Caco-2 (cell line): ENCODE data around the gene CFAP54. TPM values are rescaled to one million over a fixed set of nuclear protein-coding genes. Genes with fewer than 3 reads are reported as not detected.

ENCODE experiments used
- BruUV-seq: library from RNA; stranded (reverse); fragments of 400-500 nt; replicated peaks from 2 replicates; lab custom pipeline; 2021; lab: Mats Ljungman, UMichigan
- CTCF ChIA-PET: fragments of 300-600 bp; sonication (Branson Sonifier 250); formaldehyde crosslinking; loops from one replicate; lab custom pipeline; 2022; ENCODE audit warnings: antibody characterized with exemption; lab: Charles Lee
- POLR2A ChIA-PET: fragments of 300-600 bp; sonication (Branson Sonifier 250); formaldehyde crosslinking; loops from one replicate; lab custom pipeline; 2022; ENCODE audit warnings: antibody characterized with exemption; lab: Charles Lee
- DNase-seq, 2 experiments: peaks; one replicate each; pipeline versions ENCODE4 v3.0.0 to v3.0.0-alpha.2; 2020 to 2022
- H3K27me3 ChIP-seq: replicated peaks from 2 replicates; pipeline ENCODE4 v1.6.0; 2011; ENCODE audit warnings: low read length; ENCODE audit not compliant: control insufficient read depth, insufficient read depth
- H3K36me3 ChIP-seq: 2 replicates; pipeline ENCODE4 v1.5.1; 2011; ENCODE audit warnings: low read length; ENCODE audit not compliant: control insufficient read depth, insufficient read depth
- H3K4me1 ChIP-seq: fragments of 250-450 bp; sonication (Bioruptor Pico); 2 replicates; pipeline ENCODE4 v1.5.1; 2020; ENCODE audit warnings: mild to moderate bottlenecking
- H3K4me3 ChIP-seq: 2 replicates; pipeline ENCODE4 v1.5.1; 2011; ENCODE audit warnings: low read depth, mild to moderate bottlenecking, control low read depth, low read length
- H3K9me3 ChIP-seq: fragments of 250-450 bp; sonication (Bioruptor Pico); 2 replicates; pipeline ENCODE4 v1.5.1; 2020; ENCODE audit warnings: mild to moderate bottlenecking, moderate library complexity
- H3K27ac Mint-ChIP-seq: one replicate; pipeline ENCODE4 v1.8.0; 2022; ENCODE audit warnings: mixed read lengths; ENCODE audit not compliant: unreplicated experiment
- H3K27me3 Mint-ChIP-seq: one replicate; pipeline ENCODE4 v1.8.0; 2022; ENCODE audit warnings: mixed read lengths; ENCODE audit not compliant: insufficient read depth, unreplicated experiment
- H3K36me3 Mint-ChIP-seq: one replicate; pipeline ENCODE4 v1.8.0; 2022; ENCODE audit warnings: mild to moderate bottlenecking, mixed read lengths; ENCODE audit not compliant: insufficient read depth, unreplicated experiment
- H3K4me1 Mint-ChIP-seq: one replicate; pipeline ENCODE4 v1.8.0; 2022; ENCODE audit warnings: low read depth, mixed read lengths; ENCODE audit not compliant: unreplicated experiment
- H3K4me3 Mint-ChIP-seq: one replicate; pipeline ENCODE4 v1.8.0; 2022; ENCODE audit warnings: mild to moderate bottlenecking, moderate library complexity, mixed read lengths; ENCODE audit not compliant: unreplicated experiment
- H3K9me3 Mint-ChIP-seq: one replicate; pipeline ENCODE4 v1.8.0; 2022; ENCODE audit warnings: mixed read lengths; ENCODE audit not compliant: unreplicated experiment
- intact Hi-C: fragments of 100-400 bp; cut with micrococcal nuclease; formaldehyde crosslinking; loops from one replicate; pipeline ENCODE4 v1.10.0; 2022; ENCODE audit not compliant: unreplicated experiment
- total RNA-seq: library from RNA; stranded (reverse); gene quantifications from 2 replicates; pipeline ENCODE4 v1.2.3, GENCODE V29; 2022
- TF ChIP-seq, protein P1 (sequence below), 2 experiments: fragments of 200-600 bp in 1 of 2; IDR thresholded peaks; 1 replicate in 1 of 2; 2 replicates in 1 of 2; pipeline versions ENCODE4 v1.5.1 to v1.8.0; 2011 to 2022; ENCODE audit warnings: antibody characterized with exemption in 1 of 2, control low read depth in 1 of 2, inconsistent platforms in 1 of 2, low read depth in 1 of 2, low read length in 1 of 2, mild to moderate bottlenecking in 1 of 2, moderate library complexity in 1 of 2; ENCODE audit not compliant: insufficient read depth in 1 of 2, severe bottlenecking in 1 of 2, unreplicated experiment in 1 of 2

CFAP54 gene
- total RNA-seq, 1 experiment from 2014 or later: 0.14 TPM

DNA sequence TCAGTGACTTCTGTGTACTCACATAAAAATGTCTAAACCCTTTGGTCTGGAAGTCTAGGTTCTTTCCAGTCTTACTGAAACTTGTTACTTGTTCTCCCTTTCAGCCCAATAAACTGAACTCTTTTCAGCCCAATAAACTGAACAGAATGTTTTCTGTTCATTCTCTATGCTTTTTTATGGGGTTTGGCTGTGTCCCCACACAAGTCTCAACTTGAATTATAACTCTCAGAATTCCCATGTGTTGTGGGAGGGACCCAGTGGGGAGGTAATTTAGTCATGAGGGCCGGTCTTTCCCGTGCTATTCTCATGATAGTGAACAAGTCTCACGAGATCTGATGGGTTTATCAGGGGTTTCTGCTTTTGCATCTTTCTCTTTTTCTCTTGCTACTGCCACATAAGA is 402.7 kb downstream of the CFAP54 start:
- ChIA-PET POLR2A (no interaction called here), CTCF (no interaction called here)
- intact Hi-C loops: no loop called here
- H3K36me3 ChIP-seq: no peaks in the 10 kb centered on the region
- Mint-ChIP-seq H3K4me3 (no peak overlapping the region), H3K36me3 (no peaks in the 10 kb centered on the region), H3K9me3 (no peaks in the 10 kb centered on the region), H3K4me1 (no peaks in the 10 kb centered on the region), H3K27me3 (no peaks in the 10 kb centered on the region), H3K27ac (no peak overlapping the region)
- BruUV-seq: no TSS peak
- no peaks in the 10 kb centered on the region for H3K27me3 ChIP-seq
- no peak for DNase-seq
- no peaks in the 10 kb centered on the region for H3K9me3 ChIP-seq
- no peak overlapping the region for H3K4me3 ChIP-seq
- peaks cover 14% of the 10 kb centered on the region; the same call in 1 of the 2 replicates for H3K4me1 ChIP-seq
- TF ChIP-seq, protein P1, sequence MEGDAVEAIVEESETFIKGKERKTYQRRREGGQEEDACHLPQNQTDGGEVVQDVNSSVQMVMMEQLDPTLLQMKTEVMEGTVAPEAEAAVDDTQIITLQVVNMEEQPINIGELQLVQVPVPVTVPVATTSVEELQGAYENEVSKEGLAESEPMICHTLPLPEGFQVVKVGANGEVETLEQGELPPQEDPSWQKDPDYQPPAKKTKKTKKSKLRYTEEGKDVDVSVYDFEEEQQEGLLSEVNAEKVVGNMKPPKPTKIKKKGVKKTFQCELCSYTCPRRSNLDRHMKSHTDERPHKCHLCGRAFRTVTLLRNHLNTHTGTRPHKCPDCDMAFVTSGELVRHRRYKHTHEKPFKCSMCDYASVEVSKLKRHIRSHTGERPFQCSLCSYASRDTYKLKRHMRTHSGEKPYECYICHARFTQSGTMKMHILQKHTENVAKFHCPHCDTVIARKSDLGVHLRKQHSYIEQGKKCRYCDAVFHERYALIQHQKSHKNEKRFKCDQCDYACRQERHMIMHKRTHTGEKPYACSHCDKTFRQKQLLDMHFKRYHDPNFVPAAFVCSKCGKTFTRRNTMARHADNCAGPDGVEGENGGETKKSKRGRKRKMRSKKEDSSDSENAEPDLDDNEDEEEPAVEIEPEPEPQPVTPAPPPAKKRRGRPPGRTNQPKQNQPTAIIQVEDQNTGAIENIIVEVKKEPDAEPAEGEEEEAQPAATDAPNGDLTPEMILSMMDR (IDR thresholded peaks at IDR 0.05; ENCODE audit: insufficient read depth in 1 of 2, low read depth in 1 of 2, low read length in 1 of 2, severe bottlenecking in 1 of 2, unreplicated experiment in 1 of 2): no peak

DNA sequence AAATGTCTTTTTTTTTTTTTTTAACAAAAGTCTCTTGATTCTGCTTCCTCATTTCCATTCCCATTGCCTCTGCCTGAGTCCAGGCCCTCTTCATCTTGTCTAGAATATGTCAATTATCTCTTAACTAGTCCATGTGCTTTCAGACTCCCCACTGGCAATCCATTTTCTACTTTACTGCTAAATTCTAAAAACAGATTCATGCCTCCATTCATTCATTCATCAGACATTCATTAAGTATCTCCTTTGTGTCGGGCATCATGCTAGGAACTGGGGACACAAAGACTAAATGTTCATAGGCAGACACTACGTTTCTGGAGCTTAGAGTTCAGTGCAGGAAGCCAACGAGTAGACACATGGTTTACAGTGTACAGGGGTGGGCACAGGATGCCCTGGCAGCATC is 408.0 kb downstream of the CFAP54 start:
- no peaks in the 10 kb centered on the region for H3K4me1 Mint-ChIP-seq
- Histone ChIP-seq H3K9me3 (no peaks in the 10 kb centered on the region), H3K27me3 (no peaks in the 10 kb centered on the region; the same call in 1 of the 2 replicates), H3K4me1 (no peaks in the 10 kb centered on the region), H3K36me3 (no peaks in the 10 kb centered on the region), H3K4me3 (no peak overlapping the region)
- CTCF ChIA-PET: no interaction called here
- intact Hi-C loops: no loop called here
- no peak overlapping the region for H3K4me3 Mint-ChIP-seq
- TF ChIP-seq, protein P1 (IDR thresholded peaks at IDR 0.05; ENCODE audit: insufficient read depth in 1 of 2, low read depth in 1 of 2, low read length in 1 of 2, severe bottlenecking in 1 of 2, unreplicated experiment in 1 of 2): no peak
- no peak for DNase-seq
- POLR2A ChIA-PET: no interaction called here
- H3K9me3 Mint-ChIP-seq: no peaks in the 10 kb centered on the region
- no TSS peak for BruUV-seq
- H3K27me3 Mint-ChIP-seq: no peaks in the 10 kb centered on the region
- no peaks in the 10 kb centered on the region for H3K36me3 Mint-ChIP-seq
- no peak overlapping the region for H3K27ac Mint-ChIP-seq

DNA sequence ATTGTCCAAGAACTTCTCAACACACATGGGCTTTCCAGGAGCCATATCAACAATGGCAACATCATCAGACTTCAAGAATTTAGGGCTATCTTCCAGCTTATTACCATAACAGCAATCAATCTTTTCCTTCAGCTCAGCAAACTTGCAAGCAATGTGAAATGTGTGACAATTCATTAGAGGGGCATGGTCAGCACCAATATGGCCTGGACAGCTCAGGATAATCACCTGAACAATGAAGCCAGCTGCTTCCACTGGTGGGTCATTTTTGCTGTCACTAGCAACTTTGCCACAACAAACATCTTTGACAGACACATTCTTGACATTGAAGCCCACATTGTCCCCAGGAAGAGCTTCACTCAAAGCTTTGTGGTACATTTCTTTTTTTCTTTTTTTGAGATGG is 411.8 kb downstream of the CFAP54 start:
- intact Hi-C loops: no loop called here
- Mint-ChIP-seq H3K9me3 (no peaks in the 10 kb centered on the region), H3K27ac (no peak overlapping the region), H3K4me3 (no peak overlapping the region), H3K27me3 (no peaks in the 10 kb centered on the region), H3K4me1 (peaks cover 3% of the 10 kb centered on the region), H3K36me3 (no peaks in the 10 kb centered on the region)
- CTCF ChIA-PET: no interaction called here
- H3K9me3 ChIP-seq: no peaks in the 10 kb centered on the region
- TF ChIP-seq, protein P1 (IDR thresholded peaks at IDR 0.05; ENCODE audit: insufficient read depth in 1 of 2, low read depth in 1 of 2, low read length in 1 of 2, severe bottlenecking in 1 of 2, unreplicated experiment in 1 of 2): no peak
- H3K4me1 ChIP-seq: no peaks in the 10 kb centered on the region
- no peak for DNase-seq
- no peak overlapping the region for H3K4me3 ChIP-seq
- no peaks in the 10 kb centered on the region; the same call in 1 of the 2 replicates for H3K27me3 ChIP-seq
- no TSS peak for BruUV-seq
- no peaks in the 10 kb centered on the region for H3K36me3 ChIP-seq
- POLR2A ChIA-PET: no interaction called here
